Measurements from ENCODE around the gene SLC7A5.

DNA sequence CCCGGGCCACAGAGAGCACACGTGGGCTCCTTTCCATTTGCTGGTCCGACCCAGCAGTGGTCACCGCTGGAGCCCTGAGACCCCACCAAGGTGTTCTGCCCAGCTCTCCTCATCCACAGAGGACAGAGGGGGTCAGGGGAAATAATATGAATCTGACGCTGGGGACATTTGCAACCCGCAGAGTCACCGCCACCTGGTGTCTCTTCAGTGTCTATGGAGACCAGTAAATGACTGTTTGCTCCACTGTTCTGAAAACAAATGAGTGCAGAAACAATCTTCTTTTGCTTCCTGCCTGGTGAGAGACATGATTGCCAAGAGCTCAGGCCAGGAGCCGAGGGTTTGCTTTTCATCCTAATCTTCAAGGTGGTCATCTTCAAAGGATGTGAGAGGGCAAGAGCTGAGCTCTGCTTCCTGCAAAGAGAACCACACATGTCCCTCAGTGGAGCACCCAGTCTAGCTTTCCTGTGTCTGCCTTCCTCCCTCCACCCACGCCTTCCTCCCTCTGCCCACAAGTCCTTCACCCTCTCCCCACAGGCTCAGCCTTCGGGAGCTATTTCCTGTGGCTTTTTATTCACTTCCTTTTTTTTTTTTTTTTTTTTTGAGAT lies 88.8 kb downstream of the SLC7A5 start:
- TF ChIP-seq, protein P1, sequence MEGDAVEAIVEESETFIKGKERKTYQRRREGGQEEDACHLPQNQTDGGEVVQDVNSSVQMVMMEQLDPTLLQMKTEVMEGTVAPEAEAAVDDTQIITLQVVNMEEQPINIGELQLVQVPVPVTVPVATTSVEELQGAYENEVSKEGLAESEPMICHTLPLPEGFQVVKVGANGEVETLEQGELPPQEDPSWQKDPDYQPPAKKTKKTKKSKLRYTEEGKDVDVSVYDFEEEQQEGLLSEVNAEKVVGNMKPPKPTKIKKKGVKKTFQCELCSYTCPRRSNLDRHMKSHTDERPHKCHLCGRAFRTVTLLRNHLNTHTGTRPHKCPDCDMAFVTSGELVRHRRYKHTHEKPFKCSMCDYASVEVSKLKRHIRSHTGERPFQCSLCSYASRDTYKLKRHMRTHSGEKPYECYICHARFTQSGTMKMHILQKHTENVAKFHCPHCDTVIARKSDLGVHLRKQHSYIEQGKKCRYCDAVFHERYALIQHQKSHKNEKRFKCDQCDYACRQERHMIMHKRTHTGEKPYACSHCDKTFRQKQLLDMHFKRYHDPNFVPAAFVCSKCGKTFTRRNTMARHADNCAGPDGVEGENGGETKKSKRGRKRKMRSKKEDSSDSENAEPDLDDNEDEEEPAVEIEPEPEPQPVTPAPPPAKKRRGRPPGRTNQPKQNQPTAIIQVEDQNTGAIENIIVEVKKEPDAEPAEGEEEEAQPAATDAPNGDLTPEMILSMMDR (IDR thresholded peaks at IDR 0.05): no peak
- no peak for TF ChIP-seq POLR2A (IDR thresholded peaks at IDR 0.05)
- no peak for TF ChIP-seq POLR2AphosphoS5 (IDR thresholded peaks at IDR 0.05; ENCODE audit: insufficient read depth in 1 of 2, low read depth in 1 of 2)
